Duodenal mucosa (tissue), 2 donors: ENCODE data around the gene TMEM191C.
"Not testable (repeated sequence)": the region's sequence is repeated elsewhere in the genome, so short reads cannot be mapped to it uniquely, and the experiment has no call there.

Experiments used
- H3K27ac ChIP-seq: one replicate; pipeline ENCODE4 v1.7.0; 2013; ENCODE audit warnings: low read depth, low read length
- H3K27me3 ChIP-seq, 2 donors: one replicate each; pipeline ENCODE4 v1.7.0; 2013; ENCODE audit warnings: low read length in 2 of 2, control low read depth in 1 of 2; ENCODE audit not compliant: insufficient read depth in 2 of 2, control insufficient read depth in 1 of 2
- H3K36me3 ChIP-seq, 2 donors: one replicate each; pipeline ENCODE4 v1.7.0; 2013; ENCODE audit warnings: low read length in 2 of 2, control low read depth in 1 of 2; ENCODE audit not compliant: insufficient read depth in 2 of 2, control insufficient read depth in 1 of 2
- H3K4me1 ChIP-seq, 2 donors: one replicate each; pipeline ENCODE4 v1.7.0; 2013; ENCODE audit warnings: low read length in 2 of 2, control low read depth in 1 of 2; ENCODE audit not compliant: insufficient read depth in 2 of 2, control insufficient read depth in 1 of 2
- H3K4me3 ChIP-seq, 2 donors: one replicate each; pipeline ENCODE4 v1.7.0; 2013; ENCODE audit warnings: low read length in 2 of 2, low read depth in 1 of 2
- H3K9ac ChIP-seq, 2 donors: one replicate each; pipeline ENCODE4 v1.7.0; 2013; ENCODE audit warnings: low read length in 2 of 2, low read depth in 1 of 2
- H3K9me3 ChIP-seq, 2 donors: one replicate each; pipeline ENCODE4 v1.7.0; 2013; ENCODE audit warnings: low read length in 2 of 2, control low read depth in 1 of 2; ENCODE audit not compliant: control insufficient read depth in 1 of 2

TMEM191C gene

DNA sequence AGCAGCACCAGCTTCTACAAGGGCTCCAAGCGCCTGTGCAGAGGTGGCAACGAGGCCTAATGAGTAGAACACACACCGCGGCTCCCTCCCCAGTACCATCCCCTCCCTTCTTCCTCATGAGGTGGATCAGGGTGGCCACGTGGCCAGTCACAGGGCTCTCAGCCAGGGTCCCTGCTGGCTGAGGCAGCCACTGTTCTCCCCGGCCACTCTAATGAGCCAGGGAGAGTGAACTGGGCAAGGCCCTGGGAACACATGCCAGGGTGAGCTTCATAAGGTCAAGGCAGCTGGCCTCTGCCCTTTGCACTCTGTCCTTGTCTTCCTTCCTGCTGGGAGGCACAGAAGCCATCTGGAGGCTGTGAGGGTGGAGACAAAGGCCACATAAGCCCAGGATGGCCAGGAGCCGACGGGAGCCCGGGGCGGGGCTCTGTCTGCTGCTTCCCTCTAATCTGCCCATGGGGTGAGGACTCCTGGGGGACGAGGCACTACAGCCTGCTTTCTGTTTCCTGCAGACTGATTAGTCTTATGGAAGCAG, 22.0 kb downstream of the TMEM191C start:
- not testable (repeated sequence) for H3K27ac ChIP-seq, H3K36me3 ChIP-seq, H3K4me3 ChIP-seq, H3K9me3 ChIP-seq, H3K9ac ChIP-seq, H3K27me3 ChIP-seq, H3K4me1 ChIP-seq

DNA sequence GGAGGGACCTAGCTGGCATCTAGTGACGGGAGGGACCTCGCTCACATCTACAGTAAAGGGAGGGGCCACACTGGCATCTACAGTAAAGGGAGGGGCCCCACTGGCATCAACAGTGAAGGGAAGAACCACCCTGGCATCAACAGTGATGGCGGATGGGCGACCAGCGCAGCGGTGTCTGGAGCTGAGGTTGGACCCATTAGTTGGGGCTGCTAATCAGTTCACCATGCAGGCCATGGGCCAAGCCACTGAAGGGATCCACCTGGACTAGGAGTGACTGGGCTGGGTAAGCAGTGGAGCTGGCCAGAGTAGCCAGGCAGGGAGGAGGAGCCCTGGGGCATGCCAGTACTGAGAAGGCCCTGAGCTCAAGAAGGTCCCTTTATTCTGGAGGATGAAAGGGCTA, 23.4 kb downstream of the TMEM191C start:
- not testable (repeated sequence) for H3K4me1 ChIP-seq, H3K27ac ChIP-seq, H3K9ac ChIP-seq, H3K36me3 ChIP-seq, H3K4me3 ChIP-seq, H3K9me3 ChIP-seq, H3K27me3 ChIP-seq

- not testable (repeated sequence) for H3K27ac ChIP-seq, H3K4me1 ChIP-seq, H3K36me3 ChIP-seq, H3K27me3 ChIP-seq, H3K9ac ChIP-seq, H3K9me3 ChIP-seq, H3K4me3 ChIP-seq
Measured at GRCh38 chr22:21492271-21492670, 25.1 kb downstream of the TMEM191C start.

DNA sequence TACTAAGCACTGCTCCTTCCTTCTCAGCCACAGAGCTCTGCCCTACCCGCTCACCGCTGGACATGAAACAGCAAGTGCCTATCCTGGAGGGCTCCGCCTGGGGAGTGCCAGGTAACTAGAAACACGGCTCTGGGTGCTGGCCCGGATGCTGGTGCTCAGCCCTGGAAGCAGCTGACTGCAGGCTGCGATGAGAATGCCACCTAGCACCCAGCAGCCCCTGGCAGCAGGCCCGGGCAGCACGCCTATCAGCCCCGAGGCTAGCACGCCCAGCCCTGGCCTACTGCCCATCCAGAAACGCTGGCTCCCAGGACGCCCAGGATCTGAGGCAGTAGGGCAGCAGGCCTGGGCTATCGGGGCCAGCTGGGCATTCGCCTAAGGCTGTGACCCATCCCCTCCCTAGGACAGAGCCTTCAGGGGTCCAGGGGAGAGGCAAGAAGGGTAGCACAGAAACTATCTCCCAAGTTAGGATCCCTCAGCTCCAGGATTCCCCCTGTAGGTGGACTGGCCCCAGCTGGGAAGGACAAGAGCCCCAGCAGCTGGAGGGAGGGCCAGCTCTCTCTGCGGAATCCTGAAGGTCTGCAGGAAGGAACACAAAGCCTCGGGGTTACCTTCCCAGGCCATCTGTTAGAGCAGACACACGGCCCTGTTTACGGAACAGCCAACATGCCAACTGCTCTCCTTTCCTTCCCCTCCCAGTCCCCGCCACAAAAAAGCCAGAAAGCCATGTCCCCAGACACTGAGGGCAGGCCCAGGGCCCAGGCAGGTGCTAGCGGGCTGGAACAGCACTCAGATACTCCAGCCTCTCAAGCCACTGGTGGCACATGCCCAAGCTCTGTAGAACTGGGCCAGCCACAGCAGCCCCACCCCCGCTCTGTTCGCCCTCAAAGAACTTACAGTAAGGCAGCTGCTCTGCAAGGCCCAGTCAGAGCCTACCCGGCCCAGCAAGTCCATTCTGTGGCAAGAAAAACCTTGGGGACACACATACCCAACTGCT, 26.9 kb downstream of the TMEM191C start:
- H3K36me3 ChIP-seq, H3K27me3 ChIP-seq, H3K9me3 ChIP-seq, H3K9ac ChIP-seq, H3K4me1 ChIP-seq, H3K4me3 ChIP-seq, H3K27ac ChIP-seq: not testable (repeated sequence)

DNA sequence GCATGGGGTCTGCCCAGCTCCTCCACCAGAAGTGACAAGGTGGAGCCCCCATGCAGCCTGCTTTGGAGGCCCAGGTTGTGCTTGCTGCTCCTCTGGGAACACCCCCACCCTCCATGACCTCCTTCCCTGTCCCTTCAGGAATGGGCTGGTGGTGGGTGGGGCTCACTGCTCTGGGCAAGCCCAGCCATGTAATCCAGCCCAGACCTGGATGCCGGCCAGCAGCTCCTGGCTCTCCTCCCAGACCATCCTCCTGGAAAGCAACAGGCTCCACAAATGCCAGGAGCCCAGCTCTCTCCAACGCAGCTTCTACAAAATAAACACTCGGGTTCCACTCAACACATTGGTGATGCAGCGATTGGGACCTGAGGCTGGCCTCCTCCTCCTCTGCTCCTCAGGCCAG, 30.8 kb downstream of the TMEM191C start:
- H3K36me3 ChIP-seq, H3K27me3 ChIP-seq, H3K27ac ChIP-seq, H3K9me3 ChIP-seq, H3K9ac ChIP-seq, H3K4me3 ChIP-seq, H3K4me1 ChIP-seq: not testable (repeated sequence)

GRCh38 chr22:21498489-21498888, 31.3 kb downstream of the TMEM191C start:
- not testable (repeated sequence) for H3K36me3 ChIP-seq, H3K9me3 ChIP-seq, H3K27me3 ChIP-seq, H3K9ac ChIP-seq, H3K27ac ChIP-seq, H3K4me1 ChIP-seq, H3K4me3 ChIP-seq

- not testable (repeated sequence) for H3K27ac ChIP-seq, H3K4me3 ChIP-seq, H3K4me1 ChIP-seq, H3K9ac ChIP-seq, H3K36me3 ChIP-seq, H3K9me3 ChIP-seq, H3K27me3 ChIP-seq
Measured at GRCh38 chr22:21499623-21500506, 32.7 kb downstream of the TMEM191C start.

DNA sequence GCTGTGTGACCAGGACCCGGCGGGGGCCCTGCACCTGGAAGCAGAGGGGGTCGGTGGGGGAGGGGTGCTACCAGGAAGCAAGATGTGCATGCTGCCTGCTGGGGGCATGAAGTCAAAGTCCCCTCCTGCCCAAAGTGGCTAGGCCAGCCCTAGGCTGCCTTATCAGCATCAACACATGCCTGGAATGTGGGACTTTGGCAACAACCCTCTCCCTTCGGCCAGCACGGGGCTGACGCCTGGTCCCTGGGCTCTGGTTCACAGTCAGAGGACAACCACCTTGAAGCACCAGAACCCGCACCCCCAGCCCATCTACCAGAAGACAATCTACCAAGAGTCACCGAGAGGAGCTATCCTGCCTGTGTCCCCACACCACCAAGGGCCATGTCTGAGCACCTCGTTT, 43.2 kb downstream of the TMEM191C start:
- H3K9me3 ChIP-seq, H3K4me3 ChIP-seq, H3K4me1 ChIP-seq, H3K36me3 ChIP-seq, H3K27ac ChIP-seq, H3K27me3 ChIP-seq, H3K9ac ChIP-seq: not testable (repeated sequence)

DNA sequence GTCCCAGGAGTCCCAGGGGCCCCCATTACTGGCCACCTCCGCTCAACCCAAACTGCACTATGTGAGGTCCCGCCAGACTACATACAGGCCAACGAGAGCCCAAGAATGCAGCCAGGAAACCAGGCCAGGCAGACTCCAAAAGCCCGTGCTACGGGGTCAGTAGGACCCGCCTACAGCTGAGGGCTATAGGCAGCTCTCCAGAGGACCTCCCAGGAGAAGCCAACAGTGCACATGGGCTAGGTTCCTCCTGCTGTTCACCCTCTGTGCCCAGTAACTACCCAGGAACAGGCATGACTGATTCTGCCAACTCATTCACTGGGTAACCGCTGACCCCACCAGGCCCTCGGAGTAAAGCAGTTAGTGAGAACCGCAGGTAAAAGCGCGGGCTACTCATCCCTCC, 44.8 kb downstream of the TMEM191C start:
- not testable (repeated sequence) for H3K4me1 ChIP-seq, H3K27me3 ChIP-seq, H3K9me3 ChIP-seq, H3K9ac ChIP-seq, H3K36me3 ChIP-seq, H3K4me3 ChIP-seq, H3K27ac ChIP-seq

DNA sequence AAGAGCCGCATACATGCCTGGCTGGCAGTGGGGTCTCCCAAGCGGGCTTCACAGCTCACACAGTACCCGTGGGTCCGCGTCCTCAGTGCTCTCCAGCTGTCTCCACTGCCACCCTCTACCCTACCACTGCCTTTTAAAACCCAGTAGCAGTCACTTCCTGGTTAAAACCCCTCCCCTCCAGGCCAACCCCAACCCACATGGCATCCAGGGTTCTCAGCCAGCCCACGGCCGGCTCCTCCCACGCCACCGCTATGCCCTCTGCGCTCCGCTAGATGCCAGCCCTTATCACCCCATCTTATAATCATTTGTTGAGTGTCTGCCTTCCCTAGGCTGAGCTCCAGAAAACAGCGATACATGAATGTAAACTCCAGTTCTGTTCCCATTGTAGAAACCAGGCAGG, 46.9 kb downstream of the TMEM191C start:
- not testable (repeated sequence) for H3K4me1 ChIP-seq, H3K27ac ChIP-seq, H3K9me3 ChIP-seq, H3K36me3 ChIP-seq, H3K9ac ChIP-seq, H3K27me3 ChIP-seq, H3K4me3 ChIP-seq
